GM18868 (cell line): ENCODE results near the gene AATK.

ENCODE experiments used
- ATAC-seq: cut with Tn5 transposase; IDR thresholded peaks from one replicate; pipeline ENCODE4 v1.9.1; 2021; ENCODE audit warnings: mild to moderate bottlenecking, moderate library complexity; ENCODE audit not compliant: unreplicated experiment

Gene AATK

DNA sequence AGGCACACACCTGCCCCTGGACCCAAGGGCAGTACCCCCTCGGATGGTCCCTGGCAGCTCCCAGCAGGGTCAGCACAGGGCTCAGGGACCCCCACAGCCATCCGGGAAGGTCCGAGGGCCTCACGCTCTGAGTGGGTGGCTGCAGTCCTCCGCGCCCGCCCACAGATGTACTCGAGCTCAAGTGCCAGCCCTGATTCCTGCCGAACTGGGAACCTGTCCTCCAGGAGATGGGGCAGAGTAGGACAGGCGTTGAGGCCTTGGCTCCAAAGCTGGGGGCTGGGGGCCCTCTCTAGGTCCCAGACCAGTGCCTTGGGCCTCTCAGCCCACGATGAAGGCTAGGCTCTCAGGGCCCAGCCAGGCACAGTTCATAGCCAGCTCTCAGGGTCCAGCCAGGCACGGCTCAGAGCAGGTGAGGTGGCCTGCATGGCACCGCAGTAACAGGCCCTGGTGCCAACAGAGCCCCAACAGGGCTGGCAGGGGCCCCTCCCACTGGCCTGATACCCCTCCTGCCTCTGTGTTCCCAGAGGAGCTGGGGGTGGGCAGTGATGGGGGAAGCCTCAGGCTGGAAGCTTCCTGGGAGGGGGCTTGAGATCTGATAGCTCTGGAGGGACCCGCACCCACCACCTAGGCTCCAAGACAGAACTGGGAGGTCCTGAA, 36.2 kb downstream of the AATK start:
- ATAC-seq, result no peak

DNA sequence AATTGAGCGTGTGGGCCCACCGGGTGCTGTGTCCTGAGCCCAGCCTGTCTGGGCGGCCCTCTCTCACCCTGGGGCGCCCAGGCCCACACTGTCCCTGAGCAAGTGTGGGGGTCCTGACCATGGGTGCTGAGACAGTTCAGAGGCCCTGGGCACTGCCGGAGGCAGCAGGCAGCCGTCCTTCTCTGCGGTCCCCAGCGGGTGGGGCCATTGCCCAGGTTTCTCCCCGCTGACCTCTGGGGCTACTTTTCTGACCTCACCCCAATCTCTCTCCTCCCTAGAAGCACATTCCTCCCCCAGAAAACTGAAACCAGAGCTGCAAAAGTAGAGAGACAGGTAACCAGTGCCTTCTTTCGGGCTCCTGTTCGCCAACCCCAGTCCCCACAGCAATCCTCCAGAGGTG, 36.7 kb downstream of the AATK start:
- ATAC-seq, result no peak

- ATAC-seq, result no peak
Observed at GRCh38 chr17:81128774-81129173, 37.2 kb downstream of the AATK start.

GRCh38 chr17:81128338-81128737, 37.7 kb downstream of the AATK start:
- ATAC-seq, result no peak

DNA sequence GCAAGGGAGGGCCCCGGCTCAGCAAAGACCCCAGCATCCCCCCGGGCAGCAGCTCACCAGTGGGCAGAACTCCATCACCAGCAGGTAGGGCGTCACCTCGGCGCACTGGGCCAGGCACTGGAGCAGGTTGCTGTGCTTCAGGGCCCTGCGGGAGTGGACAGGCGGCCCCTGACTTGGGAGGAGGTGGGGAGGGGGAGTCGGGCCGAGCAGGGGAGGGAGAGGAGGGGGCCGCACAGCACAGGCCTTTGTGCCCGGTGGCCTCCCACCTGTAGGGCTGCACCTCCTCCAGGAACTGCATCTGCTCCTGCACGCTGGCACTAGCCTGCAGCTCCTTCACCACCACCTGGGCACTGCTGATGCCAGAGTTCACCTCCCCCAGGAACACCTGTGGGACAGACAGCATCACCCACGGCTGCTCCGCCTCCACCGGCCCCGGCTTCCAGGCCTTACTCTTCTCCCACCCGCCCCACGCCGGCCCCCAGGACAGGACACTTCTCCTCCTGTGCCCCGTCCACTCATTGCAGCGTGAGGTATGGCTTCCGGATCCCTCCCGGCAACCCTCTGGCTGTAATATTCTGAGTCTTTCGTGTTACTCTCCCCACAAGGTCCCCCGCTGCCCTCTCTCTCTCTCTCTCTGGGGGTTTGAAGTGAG, 38.4 kb downstream of the AATK start:
- ATAC-seq, result no peak

DNA sequence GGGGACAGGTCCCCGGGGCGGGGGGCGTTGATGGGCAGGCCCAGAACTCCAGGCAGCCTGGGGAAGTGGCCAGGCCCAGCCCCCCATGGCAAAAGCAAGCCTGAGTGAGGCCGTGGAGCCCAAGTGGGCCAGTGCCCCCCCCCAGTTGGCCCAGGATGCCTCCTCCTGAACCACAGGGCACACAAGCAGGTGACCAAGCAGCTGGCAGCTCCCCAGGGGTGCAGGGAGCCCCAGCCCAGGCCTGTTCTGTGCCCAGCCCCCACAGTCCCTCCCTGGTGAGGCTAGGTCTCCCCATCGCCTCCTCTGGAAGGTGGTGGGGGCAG, 38.9 kb downstream of the AATK start:
- no peak for ATAC-seq

DNA sequence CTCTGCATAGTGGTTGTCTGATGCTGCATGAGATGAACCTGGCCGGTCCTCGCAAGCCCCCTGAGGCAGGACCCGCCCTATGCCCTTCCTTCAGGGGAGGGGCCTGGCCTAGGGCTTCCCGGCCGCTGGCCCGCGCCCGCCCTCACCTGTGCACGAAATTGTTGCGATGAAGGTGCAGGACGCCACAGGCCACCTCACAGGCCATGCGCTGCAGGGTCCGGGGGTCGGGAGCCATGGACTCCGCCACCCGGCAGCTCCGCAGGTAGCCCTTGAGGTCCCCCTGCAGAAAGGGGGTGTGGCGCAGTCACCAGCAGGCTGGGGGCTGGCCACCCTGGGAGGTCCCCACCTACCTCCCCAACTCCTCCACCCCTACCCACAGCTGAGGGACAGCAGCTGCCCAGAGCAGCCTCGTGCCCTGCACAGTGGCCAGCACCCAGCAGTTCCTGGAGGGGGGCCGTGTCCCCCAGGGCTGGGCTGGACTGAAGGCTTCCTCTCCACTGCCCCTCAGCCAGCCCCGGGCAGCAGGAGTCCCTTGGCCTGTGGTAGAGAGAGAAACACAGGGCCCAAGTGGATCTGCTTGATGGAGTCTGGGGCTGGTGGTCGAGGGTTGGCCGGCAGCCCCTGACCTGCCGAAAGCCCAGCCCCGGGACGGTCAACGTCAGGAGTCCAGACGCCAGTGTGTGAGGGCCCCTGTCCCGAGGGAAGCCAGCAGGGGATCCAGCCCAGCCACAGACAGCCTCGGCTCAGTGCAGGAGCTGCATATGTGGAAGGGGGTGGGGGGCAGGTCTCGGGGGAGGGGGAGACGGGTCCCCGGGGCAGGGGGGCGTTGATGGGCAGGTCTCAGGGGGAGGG, 39.5 kb downstream of the AATK start:
- no peak for ATAC-seq

DNA sequence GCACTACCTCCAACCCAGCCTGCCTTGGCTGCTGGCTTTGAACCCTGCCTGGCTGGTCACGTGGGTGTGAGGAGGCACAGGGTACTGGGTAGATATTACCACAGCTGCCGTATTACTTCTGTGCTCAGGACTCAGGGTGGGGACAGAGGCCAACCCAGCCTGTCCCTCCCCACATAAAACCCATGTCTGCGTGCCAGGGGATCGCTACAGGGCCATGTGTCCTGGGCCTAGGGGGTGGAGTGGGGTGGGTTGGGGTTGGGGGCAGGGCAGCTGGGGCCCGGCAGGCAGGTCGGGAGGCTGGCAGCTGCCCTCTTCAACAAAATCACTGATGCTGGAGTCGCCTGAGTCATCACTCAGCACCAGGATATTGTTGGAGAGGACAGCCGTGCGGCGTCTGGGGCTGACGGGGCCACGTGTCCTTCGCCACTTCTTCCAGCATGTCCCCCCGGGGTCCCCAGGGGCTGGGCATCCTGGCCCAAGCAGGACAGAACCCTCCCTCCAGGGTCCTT, 40.4 kb downstream of the AATK start:
- no peak for ATAC-seq

DNA sequence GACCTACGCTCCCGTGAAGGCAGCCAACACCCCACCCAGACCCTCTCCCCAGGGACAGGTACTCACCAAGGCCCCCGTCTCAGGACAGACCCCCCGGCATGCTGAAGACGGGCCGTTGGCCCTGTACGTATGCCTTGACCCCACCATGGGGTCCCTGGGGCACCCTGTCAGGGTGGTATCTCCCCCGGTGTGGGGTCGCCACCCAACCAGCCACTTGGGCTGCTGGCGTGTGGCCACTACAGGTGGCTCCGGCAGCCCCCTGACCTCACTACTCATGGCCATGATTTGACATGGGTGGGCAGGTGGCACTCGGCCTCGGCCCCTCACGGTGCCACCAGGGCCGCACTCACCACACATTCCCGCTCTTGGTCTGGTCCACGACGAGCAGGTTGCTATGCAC, 41.6 kb downstream of the AATK start:
- no peak for ATAC-seq

DNA sequence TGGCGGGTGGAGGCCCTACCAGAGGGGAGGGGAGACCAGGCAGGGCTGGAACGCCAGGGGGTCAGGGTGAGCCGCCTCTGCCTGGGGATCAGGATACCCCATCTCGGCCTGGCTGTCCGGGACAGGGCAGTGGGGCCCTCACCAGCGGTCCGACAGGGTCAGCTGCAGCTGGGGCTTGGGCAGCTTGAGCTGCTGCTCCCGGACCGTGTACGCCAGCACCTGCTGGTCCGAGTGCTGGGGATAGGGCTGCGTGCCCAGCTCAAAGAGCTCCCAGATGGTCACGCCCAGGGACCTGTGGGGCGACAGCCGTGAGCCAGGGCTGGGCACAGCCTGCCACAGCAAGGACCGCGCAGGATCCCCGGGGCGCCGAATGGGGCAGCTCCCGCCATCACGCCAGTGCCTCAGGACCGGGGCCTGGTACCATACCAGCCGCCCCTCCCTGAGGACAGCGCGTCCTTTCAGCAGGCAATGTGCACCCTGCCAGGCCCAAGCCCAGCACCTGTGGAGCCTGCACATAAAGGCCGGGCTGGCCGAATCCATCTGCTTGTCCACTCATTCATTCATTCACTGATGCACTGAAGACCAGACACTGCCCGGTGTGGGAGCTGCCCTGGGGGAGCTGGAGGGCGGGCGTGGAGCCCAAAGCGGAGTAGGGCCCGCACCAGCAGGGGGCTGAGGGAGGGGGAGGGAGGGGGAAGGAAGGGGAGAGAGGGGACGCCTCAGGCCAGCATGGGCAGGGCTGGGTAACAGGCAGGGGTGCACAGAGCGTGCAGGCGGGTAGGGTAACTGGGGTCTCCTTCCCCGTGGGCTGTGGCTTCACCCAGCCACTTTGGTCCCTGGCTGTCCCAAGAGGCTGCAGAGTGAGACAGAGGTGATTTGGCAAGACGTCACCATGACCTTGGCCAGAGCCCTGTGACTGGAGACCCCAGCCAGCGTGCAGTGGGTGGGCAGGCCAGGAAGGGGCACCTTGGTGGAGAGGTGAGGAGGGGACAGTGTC, 42.7 kb downstream of the AATK start:
- ATAC-seq, result no peak

DNA sequence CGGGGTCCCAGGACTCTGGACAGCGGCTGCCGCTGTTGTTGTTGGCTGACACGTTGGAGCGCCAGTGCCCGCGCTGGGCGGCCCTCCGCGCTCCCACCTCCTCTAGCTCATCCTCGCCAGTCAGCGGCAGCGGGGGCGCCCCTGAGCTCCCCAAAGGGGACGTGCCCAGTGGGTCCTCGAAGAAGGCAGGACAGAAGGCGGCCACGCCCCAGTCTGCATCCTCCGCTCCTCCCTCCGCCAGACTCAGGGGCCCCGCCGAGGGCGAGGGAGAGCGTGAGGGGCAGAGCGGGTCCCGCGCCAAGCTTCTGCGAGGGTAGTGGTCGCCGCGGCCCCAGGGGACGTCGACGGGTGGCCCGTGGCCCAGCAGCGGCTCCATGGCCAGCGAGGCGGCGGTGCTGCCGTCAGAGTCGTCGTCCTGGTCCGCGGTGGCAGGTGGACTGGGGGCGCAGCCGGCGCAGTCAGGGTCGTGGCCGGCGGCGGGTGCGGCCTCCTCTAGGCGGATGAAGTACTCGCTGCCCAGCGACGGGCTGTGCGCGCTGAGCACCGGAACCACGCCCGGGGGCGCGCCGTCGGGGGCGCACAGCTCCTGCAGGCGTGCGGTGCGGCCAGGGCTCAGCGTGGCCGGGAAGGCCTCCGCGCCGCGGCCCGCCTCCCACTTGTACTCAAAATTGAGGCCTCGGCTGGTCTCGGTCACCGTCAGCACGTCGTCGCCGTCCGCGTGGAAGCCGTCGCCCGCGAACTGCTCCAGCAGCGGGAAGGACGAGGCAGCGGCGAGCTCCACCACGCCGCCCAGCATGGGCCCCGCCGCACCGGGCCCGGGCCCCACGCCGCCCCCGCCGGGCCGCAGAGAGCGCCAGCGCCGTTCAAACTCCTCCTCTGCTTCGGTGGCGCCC, 43.9 kb downstream of the AATK start:
- ATAC-seq, result no peak

- ATAC-seq, result no peak
Observed at GRCh38 chr17:81120695-81121621, 45.1 kb downstream of the AATK start.

DNA sequence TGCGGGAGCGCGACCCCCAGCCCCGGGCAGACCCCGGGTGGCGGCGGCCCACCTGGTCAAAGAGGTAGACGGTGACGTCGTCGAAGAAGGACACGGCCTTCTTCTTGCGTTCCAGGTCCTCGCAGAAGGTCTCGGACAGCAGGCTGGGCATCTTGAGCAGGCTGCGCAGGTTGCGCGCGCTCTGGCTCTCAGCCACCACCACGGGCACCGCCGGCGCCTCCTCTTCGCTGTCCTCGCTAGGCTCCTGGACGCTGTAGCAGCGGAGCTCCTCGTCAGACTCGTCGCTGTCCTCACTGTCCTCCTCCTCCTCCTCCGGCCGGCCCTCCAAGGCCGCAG, 45.9 kb downstream of the AATK start:
- no peak for ATAC-seq

DNA sequence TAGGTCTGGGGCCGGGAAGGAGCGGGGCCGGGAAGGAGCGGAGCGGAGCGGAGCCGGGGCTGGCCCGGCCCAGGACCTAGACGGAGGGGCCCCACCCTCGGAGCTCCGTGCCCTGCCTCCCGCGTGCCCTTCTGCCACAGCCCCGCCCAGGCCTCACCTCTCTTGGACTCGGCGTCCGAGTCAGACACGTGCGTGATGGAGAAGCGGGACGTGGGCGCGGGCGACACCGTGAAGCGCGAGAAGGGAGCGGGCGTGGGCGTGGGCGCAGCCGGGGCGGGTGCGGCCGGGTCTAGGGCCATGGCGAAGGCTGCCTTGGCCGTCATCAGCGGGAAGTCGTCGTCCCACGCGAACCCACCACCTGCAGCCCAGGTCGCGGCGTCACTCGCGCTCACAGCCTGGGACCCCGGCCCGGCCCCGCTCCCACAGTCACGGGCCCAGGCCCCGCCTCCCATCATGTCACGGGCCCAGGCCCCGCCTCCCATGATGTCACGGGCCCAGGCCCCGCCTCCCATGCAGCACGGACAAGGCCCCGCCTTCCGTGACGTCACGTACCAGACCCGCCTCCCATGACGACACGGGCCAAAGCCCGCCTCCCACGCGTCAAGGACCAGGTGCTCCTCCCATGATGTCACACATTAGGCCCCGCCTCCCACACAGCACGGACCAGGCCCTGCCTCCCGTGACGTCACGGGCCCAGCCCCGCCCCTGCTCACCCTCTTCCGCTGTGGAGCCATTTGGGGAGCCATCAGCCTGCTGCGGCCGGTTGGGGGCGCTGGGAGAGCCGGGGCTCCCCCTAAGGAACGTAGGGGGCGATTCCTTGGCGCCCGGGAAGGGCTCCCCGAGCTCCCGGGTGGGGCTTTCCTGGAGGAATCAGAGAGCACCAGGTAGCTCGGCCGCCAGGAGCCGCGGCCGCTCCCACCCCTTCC, 46.5 kb downstream of the AATK start:
- ATAC-seq, result no peak

DNA sequence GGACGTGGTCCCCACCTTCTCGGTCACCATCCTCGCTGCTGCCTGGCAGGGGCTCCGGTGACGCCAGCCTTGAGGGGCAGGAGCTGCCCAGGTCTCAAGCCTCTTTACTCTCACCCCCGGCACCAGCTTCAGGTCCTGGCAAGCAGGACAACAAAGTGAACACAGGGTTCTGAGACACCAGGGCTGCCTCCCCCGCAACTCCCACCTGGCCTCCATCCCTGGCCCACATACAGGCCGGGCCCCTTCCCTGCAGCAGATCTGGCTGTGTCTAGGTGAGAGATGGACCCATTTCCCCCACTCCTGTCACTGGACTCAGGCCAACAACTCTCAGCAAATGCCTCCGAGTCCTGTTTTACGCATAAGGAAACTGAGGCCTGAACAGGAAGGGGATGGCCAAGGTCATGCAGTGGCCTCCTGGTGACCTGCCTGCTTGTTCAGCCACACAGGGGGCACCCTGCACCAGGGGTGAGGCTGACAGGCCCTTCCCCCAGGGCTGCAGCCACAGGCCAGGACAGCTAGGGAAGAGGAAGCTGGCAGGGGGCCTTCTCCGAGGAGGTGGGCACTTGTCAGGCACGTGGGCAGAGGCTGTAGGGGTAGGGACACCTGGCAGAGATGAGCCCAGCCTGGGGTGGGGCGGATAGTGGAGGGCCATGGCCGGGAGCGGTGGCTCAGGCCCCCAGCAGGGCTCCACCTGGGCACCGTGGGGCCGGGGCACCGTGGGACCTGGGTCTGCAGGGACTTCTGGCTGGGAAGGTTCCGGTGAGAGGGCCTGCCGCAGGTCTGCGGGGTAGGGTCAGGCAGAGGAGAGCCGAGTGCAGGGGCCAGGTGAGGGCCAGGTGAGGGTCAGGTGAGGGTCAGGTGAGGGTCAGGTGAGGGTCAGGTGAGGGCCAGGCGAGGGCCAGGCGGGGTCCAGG, 47.5 kb downstream of the AATK start:
- no peak for ATAC-seq

GRCh38 chr17:81117672-81118198, 48.3 kb downstream of the AATK start:
- ATAC-seq, result no peak
